Right lobe of liver (tissue), 4 donors: Measurements from ENCODE around the gene CALR.

Experiments used
- POLR2A ChIP-seq: fragments of 450-650 bp; IDR thresholded peaks from one replicate; pipeline ENCODE4 v1.6.1; 2017; ENCODE audit warnings: antibody characterized with exemption, mild to moderate bottlenecking
- TF ChIP-seq, protein P1 (sequence below), 4 donors: fragments of 200-600 bp in 3 of 4; fragments of 450-650 bp in 1 of 4; IDR thresholded peaks; one replicate each; pipeline versions ENCODE4 v1.5.1 to v1.8.0; 2016 to 2022; ENCODE audit warnings: antibody characterized with exemption in 4 of 4, mild to moderate bottlenecking in 2 of 4
- donor health status: DM: no; HTN: no; CAD: no.
- donor health status: DM: no; HTN: no; CAD: no.
- donor health status: DM: no; HTN: yes; CAD: no.

DNA sequence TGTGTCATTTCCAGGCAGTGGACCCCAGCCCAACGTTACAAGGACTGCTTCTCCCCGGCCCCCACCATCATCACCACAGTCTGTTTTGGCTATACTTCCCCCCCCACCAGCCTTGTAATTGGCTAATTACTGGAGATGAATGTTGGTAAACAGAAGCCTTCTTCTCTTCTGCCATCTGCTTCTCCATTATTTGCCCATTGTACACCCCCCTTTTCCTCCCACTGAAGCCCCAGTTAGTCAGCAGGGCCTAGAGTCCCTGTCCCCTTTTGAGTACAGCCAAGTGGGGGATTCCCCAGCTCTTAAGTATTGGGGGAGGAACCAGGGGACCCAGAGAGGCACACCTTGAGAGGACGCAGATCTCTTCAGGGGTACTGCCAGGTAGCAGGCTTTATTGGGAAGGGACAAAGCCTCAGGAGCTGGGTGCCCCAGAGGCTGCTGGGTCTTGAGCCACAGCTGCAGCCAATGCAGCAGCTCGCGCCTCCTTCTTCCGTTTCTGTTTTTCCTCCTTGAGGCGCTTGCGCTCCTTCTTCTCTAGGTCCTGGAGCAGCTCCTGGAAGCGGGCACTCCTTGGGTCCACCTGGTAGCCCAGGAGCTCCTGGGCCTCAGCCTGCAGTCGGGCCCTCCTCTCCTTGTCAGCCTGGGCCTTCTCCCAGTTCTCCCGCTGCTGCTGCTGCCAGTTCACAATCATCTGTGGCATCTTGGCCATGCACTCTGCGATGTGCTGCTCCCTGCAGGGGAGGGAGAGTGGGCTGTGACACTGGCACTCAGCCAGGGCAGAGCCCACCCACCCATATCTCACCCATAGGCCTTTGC lies 15.6 kb downstream of the CALR start:
- TF ChIP-seq, protein P1, sequence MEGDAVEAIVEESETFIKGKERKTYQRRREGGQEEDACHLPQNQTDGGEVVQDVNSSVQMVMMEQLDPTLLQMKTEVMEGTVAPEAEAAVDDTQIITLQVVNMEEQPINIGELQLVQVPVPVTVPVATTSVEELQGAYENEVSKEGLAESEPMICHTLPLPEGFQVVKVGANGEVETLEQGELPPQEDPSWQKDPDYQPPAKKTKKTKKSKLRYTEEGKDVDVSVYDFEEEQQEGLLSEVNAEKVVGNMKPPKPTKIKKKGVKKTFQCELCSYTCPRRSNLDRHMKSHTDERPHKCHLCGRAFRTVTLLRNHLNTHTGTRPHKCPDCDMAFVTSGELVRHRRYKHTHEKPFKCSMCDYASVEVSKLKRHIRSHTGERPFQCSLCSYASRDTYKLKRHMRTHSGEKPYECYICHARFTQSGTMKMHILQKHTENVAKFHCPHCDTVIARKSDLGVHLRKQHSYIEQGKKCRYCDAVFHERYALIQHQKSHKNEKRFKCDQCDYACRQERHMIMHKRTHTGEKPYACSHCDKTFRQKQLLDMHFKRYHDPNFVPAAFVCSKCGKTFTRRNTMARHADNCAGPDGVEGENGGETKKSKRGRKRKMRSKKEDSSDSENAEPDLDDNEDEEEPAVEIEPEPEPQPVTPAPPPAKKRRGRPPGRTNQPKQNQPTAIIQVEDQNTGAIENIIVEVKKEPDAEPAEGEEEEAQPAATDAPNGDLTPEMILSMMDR (IDR thresholded peaks at IDR 0.05): no peak
- TF ChIP-seq POLR2A: no peak
